Skeletal muscle tissue (tissue), 4 donors: Measurements from ENCODE around the gene RCBTB2. TPM values are rescaled to one million over a fixed set of nuclear protein-coding genes. Genes with fewer than 3 reads are reported as not detected.
A peak's percentile ranks its signal among the peaks of the same experiment; 100 is the strongest.

Source experiments
- H3K27ac ChIP-seq: one replicate; pipeline ENCODE4 v1.7.0; 2013; ENCODE audit warnings: mild to moderate bottlenecking, low read depth, low read length, inconsistent platforms
- H3K27me3 ChIP-seq, 3 donors: one replicate each; pipeline ENCODE4 v1.7.0; 2013; ENCODE audit warnings: low read length in 3 of 3; ENCODE audit not compliant: control insufficient read depth in 3 of 3, insufficient read depth in 3 of 3
- H3K36me3 ChIP-seq, 3 donors: one replicate each; pipeline ENCODE4 v1.7.0; 2013; ENCODE audit warnings: low read length in 3 of 3; ENCODE audit not compliant: control insufficient read depth in 3 of 3, insufficient read depth in 3 of 3
- H3K4me1 ChIP-seq, 3 donors: one replicate each; pipeline ENCODE4 v1.7.0; 2013; ENCODE audit warnings: low read length in 3 of 3, mild to moderate bottlenecking in 3 of 3; ENCODE audit not compliant: control insufficient read depth in 3 of 3, insufficient read depth in 3 of 3
- H3K4me3 ChIP-seq, 3 donors: one replicate each; pipeline ENCODE4 v1.7.0; 2013; ENCODE audit warnings: low read length in 3 of 3
- H3K9ac ChIP-seq, 3 donors: one replicate each; pipeline ENCODE4 v1.7.0; 2013; ENCODE audit warnings: low read length in 3 of 3, mild to moderate bottlenecking in 3 of 3, moderate library complexity in 2 of 3, low read depth in 1 of 3
- H3K9me3 ChIP-seq, 3 donors: one replicate each; pipeline ENCODE4 v1.7.0; 2013; ENCODE audit warnings: low read length in 3 of 3; ENCODE audit not compliant: control insufficient read depth in 3 of 3
- total RNA-seq: library from RNA; depleted of rRNA; stranded (reverse); fragments of >200 nt; gene quantifications from one replicate; pipeline ENCODE4 v1.2.3, GENCODE V29; 2014
- donor health status: Osteomylitis.

The RCBTB2 gene
- total RNA-seq, 1 donor from 2014 or later, result 18.3 TPM

DNA sequence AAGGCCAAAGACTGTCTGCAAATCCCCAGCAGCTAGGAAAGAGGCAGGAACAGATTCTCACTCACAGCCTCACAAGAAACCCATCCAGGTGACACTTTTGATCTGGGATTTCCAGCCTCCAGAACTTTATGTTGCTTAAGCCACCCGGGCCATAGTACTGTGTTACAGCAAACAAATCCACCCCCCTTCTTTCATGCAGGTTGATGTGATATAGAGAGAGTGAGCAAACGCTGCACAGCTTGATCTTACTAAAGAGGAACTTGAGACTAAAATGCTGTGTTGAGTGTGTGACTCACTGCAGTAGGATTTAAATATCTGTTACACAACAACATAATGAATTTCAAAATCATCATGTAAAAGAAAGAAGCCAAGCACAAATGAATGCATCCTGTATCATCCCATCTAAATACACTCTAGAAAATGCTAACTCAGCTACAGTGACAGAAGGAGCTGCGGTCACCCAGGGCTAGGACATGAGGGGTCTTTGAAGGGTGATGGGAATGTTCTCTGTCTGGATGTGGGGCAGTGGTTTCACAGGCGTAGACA, 32.2 kb downstream of the RCBTB2 start:
- Histone ChIP-seq H3K9me3 (no peaks in the 10 kb centered on the region), H3K36me3 (peaks cover 2 to 9% (median 4%) of the 10 kb centered on the region in 3 donors), H3K27ac (peak overlapping the region; percentile 41), H3K9ac (no peak overlapping the region), H3K4me1 (peaks cover 0 to 3% (median 2%) of the 10 kb centered on the region in 3 donors), H3K27me3 (no peaks in the 10 kb centered on the region), H3K4me3 (no peak overlapping the region)

DNA sequence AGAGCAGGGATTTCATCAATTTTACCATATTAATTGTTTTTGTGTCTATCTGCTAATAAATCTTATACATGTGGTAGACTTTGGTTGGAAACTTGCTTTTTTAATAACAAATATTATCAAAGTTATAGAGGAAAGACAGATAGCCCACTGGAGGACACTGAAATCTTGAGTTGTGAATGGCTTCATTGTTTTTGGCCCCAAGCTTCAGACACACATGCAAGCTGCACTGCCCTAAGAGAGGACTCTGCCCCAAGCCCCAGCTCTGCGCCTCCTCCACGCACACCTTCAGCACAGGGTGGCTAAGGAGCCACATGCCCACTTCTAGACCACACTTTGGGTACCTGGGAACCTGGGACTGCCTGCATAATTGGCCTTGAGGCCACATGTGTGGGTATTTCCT, 35.2 kb downstream of the RCBTB2 start:
- no peak overlapping the region for H3K27ac ChIP-seq
- no peak overlapping the region for H3K9ac ChIP-seq
- peaks cover 2 to 9% (median 4%) of the 10 kb centered on the region in 3 donors for H3K36me3 ChIP-seq
- no peaks in the 10 kb centered on the region for H3K27me3 ChIP-seq
- H3K4me1 ChIP-seq, result peaks cover 0 to 7% (median 5%) of the 10 kb centered on the region in 3 donors
- H3K4me3 ChIP-seq, result no peak overlapping the region
- H3K9me3 ChIP-seq, result no peaks in the 10 kb centered on the region

DNA sequence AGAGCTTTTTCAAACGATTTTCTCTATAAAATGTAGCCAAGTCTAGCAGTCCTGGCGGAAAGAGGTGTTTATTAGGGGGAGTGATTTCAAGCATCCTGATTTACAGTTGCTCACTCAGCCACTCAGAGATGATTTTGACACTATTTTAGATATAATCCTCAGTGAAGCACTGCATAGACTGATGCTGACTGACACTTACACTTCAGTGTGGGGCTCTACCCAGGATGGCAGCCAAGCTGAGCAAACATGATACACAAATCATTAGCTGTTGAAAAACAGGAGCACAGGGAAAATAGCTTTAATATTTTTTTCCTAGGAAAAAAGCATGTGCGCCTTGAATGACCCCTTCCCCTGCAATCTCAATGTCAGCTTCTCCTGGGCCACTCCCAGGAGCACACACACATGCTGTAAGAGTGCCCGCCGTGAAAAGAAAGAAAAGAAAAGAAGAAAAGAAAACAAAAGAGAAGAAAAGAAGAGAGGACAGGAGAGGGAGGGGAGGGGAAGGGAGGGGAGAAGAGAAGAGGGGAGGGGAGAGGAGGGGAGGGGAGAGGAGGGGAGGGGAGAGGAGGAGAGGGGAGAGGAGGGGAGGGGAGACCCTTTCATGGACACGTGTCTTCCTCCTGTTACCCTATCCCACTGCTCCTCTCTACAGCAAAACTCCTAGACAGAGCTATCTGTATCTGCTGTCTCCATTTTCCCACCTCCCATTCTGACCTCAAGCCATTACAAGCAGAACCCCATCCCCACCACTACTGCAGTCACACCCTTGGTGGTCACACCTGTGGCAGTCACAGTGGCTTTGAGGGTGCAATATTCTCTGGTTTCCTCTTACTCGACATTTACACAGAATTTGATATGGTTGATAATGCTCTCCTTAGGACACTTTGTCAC, 36.4 kb downstream of the RCBTB2 start:
- no peak overlapping the region for H3K27ac ChIP-seq
- H3K36me3 ChIP-seq, result peaks cover 0 to 6% (median 4%) of the 10 kb centered on the region in 3 donors
- H3K27me3 ChIP-seq, result no peaks in the 10 kb centered on the region
- H3K4me3 ChIP-seq, result no peak overlapping the region
- H3K9ac ChIP-seq, result peak overlapping the region in 1 of 3 donors; percentile 15
- peaks cover 4 to 11% (median 7%) of the 10 kb centered on the region in 3 donors for H3K4me1 ChIP-seq
- no peaks in the 10 kb centered on the region for H3K9me3 ChIP-seq

DNA sequence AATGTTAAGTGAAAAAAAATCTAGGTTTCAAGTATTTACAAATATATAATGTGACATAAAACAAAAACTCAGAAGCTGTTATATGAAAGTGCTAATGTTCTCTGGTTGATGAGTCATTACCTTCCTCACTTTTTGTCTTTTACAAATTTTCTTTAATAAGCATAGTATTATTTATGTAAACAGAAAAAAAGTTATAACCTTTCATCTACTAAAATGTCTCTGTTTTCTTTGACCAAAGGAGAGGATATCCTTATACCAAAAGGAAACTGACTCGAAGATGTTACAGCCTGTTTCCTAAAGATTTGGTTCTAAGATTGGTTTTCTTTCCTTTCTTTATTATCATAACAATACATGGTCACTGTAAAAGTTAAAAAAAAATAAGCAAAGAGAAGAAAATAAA, 38.0 kb downstream of the RCBTB2 start:
- no peak overlapping the region for H3K27ac ChIP-seq
- no peaks in the 10 kb centered on the region for H3K9me3 ChIP-seq
- H3K4me1 ChIP-seq, result peaks cover 4 to 10% (median 9%) of the 10 kb centered on the region in 3 donors
- H3K36me3 ChIP-seq, result peaks cover 0 to 4% (median 0%) of the 10 kb centered on the region in 3 donors
- no peak overlapping the region for H3K9ac ChIP-seq
- H3K4me3 ChIP-seq, result no peak overlapping the region
- no peaks in the 10 kb centered on the region for H3K27me3 ChIP-seq

DNA sequence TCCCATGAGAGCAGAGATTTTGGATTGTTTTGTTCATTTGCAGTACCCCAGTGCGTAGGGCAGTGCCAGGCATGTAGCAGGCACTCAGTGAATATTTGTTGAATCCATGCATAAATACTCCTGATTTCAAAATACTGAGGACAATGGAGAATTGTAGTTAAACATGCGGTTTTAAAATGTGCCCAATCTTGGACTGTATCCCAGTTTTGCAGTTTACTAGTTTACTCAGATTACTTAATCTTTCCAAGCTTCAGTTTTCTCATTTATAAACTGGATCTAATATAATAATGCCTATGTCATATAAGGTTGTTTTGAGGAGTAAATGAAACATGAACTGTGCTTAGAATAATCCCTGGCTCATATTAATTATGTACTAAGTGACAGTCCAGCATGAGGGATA, 39.0 kb downstream of the RCBTB2 start:
- Histone ChIP-seq H3K9ac (no peak overlapping the region), H3K4me1 (peaks cover 4 to 10% (median 9%) of the 10 kb centered on the region in 3 donors), H3K36me3 (no peaks in the 10 kb centered on the region), H3K4me3 (no peak overlapping the region), H3K27me3 (no peaks in the 10 kb centered on the region), H3K27ac (peak overlapping the region; percentile 73), H3K9me3 (no peaks in the 10 kb centered on the region)

DNA sequence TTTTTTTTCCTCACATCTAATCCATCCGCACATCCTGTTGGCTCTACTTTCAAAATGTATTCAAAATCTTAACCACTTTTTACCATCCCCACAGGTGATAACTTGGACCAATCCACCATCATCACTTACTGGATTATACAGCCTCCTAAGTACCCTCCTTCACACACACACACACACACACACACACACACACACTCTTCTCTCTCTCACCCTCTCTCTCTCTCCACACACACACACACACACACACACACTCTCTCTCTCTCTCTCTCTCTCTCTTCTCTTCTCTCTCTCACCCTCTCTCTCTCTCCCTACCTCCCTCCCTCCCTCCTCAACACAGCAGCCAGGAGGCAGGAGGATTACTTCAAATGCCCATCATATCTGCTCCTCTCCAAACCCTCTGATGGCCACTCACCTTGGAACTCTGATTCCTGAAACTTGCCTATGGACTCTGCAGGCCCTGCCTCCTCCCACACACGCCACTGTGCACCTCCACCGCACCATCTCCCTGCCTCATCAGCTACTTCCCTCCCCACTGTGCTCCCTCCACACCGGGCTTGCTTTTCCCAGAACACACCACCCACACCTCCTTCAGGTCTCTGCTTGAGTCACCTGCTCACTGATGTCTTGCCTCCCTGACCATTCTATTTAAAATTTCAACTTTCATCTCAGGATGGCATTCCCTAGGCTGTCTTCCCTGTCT, 39.7 kb downstream of the RCBTB2 start:
- H3K9ac ChIP-seq, result peak overlapping the region in 1 of 3 donors; percentile 58
- H3K4me3 ChIP-seq, result peak overlapping the region in 1 of 3 donors; percentile 38
- H3K36me3 ChIP-seq, result peaks cover 0 to 3% (median 0%) of the 10 kb centered on the region in 3 donors
- peak overlapping the region; percentile 73 for H3K27ac ChIP-seq
- H3K27me3 ChIP-seq, result no peaks in the 10 kb centered on the region
- H3K4me1 ChIP-seq, result peaks cover 4 to 10% (median 9%) of the 10 kb centered on the region in 3 donors
- H3K9me3 ChIP-seq, result no peaks in the 10 kb centered on the region

DNA sequence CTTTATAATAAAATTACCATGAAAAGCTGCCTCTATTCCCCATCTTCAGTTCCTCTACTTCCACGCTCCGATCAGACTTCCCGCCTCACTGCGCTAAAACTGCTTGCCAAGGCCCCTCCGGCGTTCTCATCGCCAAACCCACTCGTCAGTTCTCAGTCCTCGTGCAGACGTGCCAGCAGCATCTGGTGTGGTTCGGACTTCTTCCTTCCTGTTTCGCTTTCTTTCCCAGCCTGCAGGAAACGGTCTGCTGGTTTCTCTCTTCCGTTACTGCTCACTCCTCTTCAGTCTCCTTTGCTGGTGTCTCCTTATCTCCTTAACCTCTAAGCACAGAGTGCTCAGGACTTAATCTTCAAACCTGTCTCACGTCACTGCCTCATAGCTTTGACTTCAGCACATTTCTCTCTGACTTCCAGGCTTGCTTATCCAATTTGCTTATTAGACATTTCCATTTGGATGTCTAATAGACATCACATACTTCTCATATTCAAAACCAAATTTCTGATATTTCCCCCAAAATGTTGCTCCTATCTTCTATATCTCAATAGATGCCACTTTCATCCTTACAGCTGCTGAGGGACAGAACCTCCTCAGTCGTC, 40.3 kb downstream of the RCBTB2 start:
- H3K36me3 ChIP-seq, result peaks cover 0 to 5% (median 0%) of the 10 kb centered on the region in 3 donors
- H3K9me3 ChIP-seq, result no peaks in the 10 kb centered on the region
- no peaks in the 10 kb centered on the region for H3K27me3 ChIP-seq
- H3K27ac ChIP-seq, result peak overlapping the region; percentile 73
- peak overlapping the region; percentile 27 to 58 (median 52) for H3K9ac ChIP-seq
- peak overlapping the region; percentile 38 to 53 (median 45) for H3K4me3 ChIP-seq
- H3K4me1 ChIP-seq, result peaks cover 4 to 10% (median 9%) of the 10 kb centered on the region in 3 donors

DNA sequence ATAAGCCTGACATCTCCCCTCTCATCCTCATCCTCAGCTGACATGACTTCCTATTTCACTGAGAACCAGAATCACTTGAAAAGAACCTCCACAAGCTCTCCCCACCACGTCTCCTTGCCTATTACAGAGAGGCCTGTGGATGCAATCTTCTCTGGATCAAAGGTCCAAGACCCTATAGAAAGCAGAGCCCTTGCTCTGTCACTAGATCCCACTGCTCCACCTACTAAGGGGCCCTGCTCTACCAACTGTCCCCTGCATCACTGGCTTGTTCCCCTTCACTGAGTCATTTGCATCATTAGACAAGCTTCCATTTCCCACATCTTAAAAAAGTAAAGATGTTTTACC, 40.8 kb downstream of the RCBTB2 start:
- Histone ChIP-seq H3K4me3 (peak overlapping the region; percentile 38 to 53 (median 45)), H3K4me1 (peaks cover 4 to 10% (median 9%) of the 10 kb centered on the region in 3 donors), H3K36me3 (peaks cover 0 to 5% (median 0%) of the 10 kb centered on the region in 3 donors), H3K9ac (peak overlapping the region; percentile 27 to 58 (median 52)), H3K27ac (peak overlapping the region; percentile 73), H3K27me3 (no peaks in the 10 kb centered on the region), H3K9me3 (no peaks in the 10 kb centered on the region)

DNA sequence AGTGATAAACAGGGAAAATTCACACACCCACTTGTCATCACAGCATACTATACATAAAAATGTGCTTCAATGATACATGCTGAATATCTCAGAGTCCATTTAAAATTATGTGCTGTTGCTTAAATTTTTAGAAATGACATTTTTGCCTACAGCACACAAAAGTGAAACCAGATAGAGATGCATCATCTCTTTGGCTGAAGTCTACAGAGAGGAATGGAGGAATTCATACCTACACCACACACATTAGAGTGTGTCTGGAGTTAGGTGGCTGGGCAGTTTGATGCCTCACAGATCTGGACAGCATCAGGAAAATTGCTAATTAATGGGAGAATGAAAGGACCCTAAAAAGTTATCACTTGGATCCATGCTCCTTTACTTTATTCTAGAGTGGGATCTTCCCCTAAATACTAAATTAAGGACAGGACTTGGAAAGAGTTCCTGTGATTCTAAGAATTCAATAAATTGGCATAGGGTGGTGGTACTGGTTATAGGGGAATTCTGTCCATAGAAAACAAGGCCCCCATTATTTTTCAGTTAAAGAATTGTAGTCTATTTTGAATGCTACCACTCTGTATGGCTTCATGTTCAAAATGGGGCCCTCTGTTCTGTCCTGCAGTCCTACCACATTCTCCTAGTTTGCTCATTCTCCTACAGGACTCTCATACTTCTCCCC, 41.3 kb downstream of the RCBTB2 start:
- Histone ChIP-seq H3K4me3 (peak overlapping the region in 2 of 3 donors; percentile 38 to 53), H3K27me3 (no peaks in the 10 kb centered on the region), H3K4me1 (peaks cover 4 to 10% (median 9%) of the 10 kb centered on the region in 3 donors), H3K27ac (peak overlapping the region; percentile 73), H3K9ac (peak overlapping the region in 1 of 3 donors; percentile 12), H3K36me3 (peaks cover 0 to 5% (median 0%) of the 10 kb centered on the region in 3 donors), H3K9me3 (no peaks in the 10 kb centered on the region)
